GM12801 (cell line): ENCODE data around the gene EXOC2.

Source experiments
- TF ChIP-seq, protein P1 (sequence below): IDR thresholded peaks from one replicate; pipeline ENCODE4 v1.5.1; 2011; ENCODE audit warnings: control low read depth; ENCODE audit not compliant: insufficient read length; ENCODE audit errors: extremely low read depth

Gene EXOC2

DNA sequence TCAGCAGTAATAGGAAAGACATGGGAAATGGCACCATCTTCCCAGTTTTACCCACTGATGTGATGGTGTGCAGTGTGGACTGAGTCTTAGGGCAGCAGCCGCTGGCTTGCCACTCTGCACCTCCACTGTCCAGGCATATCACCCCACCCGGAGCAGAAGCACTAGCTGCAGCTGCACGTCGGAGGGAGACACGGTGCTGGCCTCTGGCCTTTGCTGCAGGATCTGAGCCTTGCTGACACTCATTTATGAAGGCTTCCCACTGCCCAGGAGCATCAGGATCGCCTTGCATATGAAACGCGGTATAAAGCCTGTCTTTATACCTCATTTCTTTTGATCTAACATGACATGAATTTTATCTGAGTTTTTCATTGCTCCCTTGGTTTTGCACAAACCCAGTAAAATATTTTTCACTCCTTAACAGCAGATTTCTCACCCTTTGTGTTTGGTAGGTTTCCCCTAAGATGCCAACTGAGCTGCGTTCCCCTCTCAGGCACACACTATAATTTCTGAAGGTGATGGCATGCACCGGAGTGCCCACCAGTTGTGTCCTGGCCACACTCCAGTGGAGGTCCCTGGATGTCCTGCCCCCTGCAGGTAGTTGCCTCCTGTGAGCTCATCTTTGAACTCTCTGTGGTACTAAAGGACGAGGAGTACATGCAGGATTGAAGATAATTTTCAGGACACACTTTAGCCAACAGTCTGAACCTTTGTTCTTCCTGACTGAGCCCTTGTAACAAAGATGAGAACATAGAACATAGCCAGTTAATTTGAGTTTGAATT, 9.0 kb upstream of the EXOC2 start:
- TF ChIP-seq, protein P1, sequence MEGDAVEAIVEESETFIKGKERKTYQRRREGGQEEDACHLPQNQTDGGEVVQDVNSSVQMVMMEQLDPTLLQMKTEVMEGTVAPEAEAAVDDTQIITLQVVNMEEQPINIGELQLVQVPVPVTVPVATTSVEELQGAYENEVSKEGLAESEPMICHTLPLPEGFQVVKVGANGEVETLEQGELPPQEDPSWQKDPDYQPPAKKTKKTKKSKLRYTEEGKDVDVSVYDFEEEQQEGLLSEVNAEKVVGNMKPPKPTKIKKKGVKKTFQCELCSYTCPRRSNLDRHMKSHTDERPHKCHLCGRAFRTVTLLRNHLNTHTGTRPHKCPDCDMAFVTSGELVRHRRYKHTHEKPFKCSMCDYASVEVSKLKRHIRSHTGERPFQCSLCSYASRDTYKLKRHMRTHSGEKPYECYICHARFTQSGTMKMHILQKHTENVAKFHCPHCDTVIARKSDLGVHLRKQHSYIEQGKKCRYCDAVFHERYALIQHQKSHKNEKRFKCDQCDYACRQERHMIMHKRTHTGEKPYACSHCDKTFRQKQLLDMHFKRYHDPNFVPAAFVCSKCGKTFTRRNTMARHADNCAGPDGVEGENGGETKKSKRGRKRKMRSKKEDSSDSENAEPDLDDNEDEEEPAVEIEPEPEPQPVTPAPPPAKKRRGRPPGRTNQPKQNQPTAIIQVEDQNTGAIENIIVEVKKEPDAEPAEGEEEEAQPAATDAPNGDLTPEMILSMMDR, result no peak

GRCh38 chr6:701215-701614, 8.3 kb upstream of the EXOC2 start:
- TF ChIP-seq, protein P1, result no peak

DNA sequence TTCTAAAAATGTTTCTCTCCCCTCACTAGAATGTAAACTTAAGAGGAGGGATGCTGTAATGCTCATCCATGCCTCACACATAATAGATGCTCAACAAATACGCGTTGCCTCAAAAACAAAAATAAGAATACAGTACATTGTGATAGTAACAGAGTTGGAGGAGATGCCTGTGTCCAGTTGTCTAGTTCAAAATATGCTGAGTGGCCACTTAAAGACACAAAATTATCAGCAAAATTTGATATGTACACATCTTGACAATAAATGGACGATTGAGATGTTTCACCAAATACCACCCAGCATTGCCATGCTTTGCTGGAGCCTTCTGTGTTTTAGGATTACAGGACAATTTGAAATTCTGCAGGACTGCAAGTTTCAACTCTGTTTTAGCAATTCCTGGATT, 7.6 kb upstream of the EXOC2 start:
- TF ChIP-seq, protein P1, result no peak

DNA sequence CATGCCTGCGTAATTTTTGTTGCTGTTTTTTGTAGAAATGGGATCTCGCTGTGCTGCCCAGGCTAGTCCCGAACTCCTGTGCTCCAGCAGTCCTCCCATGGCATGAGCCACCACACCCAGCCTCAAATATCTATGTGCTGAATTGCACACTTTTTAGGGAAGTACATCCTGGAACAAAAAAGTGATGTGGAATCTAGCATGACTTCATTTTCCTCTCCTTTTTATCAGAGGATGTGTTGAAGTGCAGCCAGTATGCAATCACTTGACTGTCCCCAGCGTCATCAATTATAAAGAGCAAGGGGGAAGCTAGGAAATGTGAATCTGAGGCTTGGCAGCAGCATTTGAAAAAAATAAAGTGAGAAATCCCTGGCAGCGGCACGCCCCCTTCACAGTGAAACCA, 6.4 kb upstream of the EXOC2 start:
- TF ChIP-seq, protein P1, result no peak

DNA sequence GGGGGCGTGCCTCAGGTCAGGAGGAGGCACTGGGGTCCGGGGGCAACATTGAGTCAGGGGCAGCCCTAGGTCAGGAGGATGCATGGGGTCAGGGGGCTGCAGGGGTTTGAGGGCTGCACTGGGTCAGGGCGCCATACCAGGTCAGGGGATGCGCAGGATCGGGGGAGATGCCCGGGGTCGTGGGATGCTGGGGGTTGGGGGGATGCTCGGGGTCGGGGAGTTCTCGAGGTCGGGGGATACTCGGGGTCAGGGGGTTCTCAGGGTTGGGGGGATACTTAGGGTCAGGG, 727 bp upstream of the EXOC2 start:
- TF ChIP-seq, protein P1, result no peak

- TF ChIP-seq, protein P1, result no peak
Measured at GRCh38 chr6:692356-692851, 535 bp downstream of the EXOC2 start.

DNA sequence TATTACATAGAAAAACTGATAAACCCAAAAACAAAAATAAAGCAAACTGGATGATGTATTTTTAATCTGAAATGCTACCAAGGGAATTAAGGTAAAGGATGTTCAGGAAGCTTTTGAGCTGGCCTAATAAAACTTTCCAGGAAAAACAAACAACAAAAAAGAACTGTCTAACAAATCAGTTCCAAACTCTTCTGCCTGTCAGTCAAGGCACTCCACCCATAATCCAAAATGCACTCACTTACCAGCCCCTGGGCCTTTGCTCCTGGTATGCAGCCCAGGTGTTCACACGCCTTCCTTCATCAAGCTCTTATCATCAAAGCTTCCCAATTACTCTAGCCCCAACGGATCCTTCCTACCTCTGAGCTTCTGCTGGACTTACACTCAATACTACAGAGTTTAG, 3.7 kb downstream of the EXOC2 start:
- TF ChIP-seq, protein P1, result no peak
